Muscle of leg (tissue), 11 donors: Measurements from ENCODE around the gene ETFA. TPM values are rescaled to one million over a fixed set of nuclear protein-coding genes. Genes with fewer than 3 reads are reported as not detected.

ENCODE experiments used
- DNase-seq: peaks from one replicate; pipeline ENCODE4 v3.0.0; 2013
- H3K27ac ChIP-seq: one replicate; pipeline ENCODE4 v1.5.1; 2013; ENCODE audit warnings: mild to moderate bottlenecking, low read length, control low read depth
- H3K27me3 ChIP-seq: one replicate; pipeline ENCODE4 v1.6.1; 2013; ENCODE audit warnings: low read length; ENCODE audit not compliant: control insufficient read depth, insufficient read depth
- H3K36me3 ChIP-seq: one replicate; pipeline ENCODE4 v1.6.1; 2013; ENCODE audit warnings: low read length; ENCODE audit not compliant: control insufficient read depth, insufficient read depth
- H3K4me1 ChIP-seq: one replicate; pipeline ENCODE4 v1.6.1; 2013; ENCODE audit warnings: low read length; ENCODE audit not compliant: control insufficient read depth, insufficient read depth
- H3K4me3 ChIP-seq: one replicate; pipeline ENCODE4 v1.5.1; 2013; ENCODE audit warnings: low read length, control low read depth
- H3K9me3 ChIP-seq: replicated peaks from 2 replicates; pipeline ENCODE4 v1.6.1; 2013; ENCODE audit warnings: low read depth, low read length; ENCODE audit not compliant: control insufficient read depth
- WGBS: methylation state at CpG from one replicate; pipeline ENCODE4 v1.1.5; 2013; ENCODE audit warnings: missing lambda C conversion rate; ENCODE audit not compliant: insufficient coverage; 5-methylcytosine and 5-hydroxymethylcytosine counted together
- polyA plus RNA-seq, 8 donors: library from polyadenylated mRNA; unstranded; fragments of 120-200 nt; gene quantifications; one replicate each; pipeline versions ENCODE4 v1.2.1 to v1.2.3, GENCODE V29; 2013; ENCODE audit warnings: inconsistent platforms in 1 of 8, low replicate concordance in 1 of 8; ENCODE audit not compliant: insufficient read length in 8 of 8, insufficient read depth in 1 of 8
- total RNA-seq: library from RNA; stranded (reverse); fragments of 120-200 nt; gene quantifications from one replicate; pipeline ENCODE4 v1.2.4, GENCODE V29; 2013

ETFA gene
- total and polyA plus RNA-seq, 9 donors: 112 to 141 (median 119) TPM

GRCh38 chr15:76335307-76336253, 24.3 kb upstream of the ETFA start:
- H3K27ac ChIP-seq: no peak overlapping the region

GRCh38 chr15:76334438-76335306, 23.4 kb upstream of the ETFA start:
- Histone ChIP-seq H3K4me1 (peaks cover 37% of the 10 kb centered on the region), H3K27ac (no peak overlapping the region), H3K27me3 (peaks cover 86% of the 10 kb centered on the region), H3K36me3 (no peaks in the 10 kb centered on the region), H3K4me3 (no peak overlapping the region), H3K9me3 (no peaks in the 10 kb centered on the region)
- DNase-seq: no peak
- 8% methylated on average over 32 of the region's 44 CpGs for WGBS

More at GRCh38 chr15:76335307-76336253, 24.3 kb upstream of the ETFA start:
- Histone ChIP-seq H3K27me3 (peaks cover 88% of the 10 kb centered on the region), H3K4me3 (no peak overlapping the region), H3K4me1 (peaks cover 46% of the 10 kb centered on the region), H3K9me3 (no peaks in the 10 kb centered on the region), H3K36me3 (no peaks in the 10 kb centered on the region)
- WGBS: 3% methylated on average over 18 of the region's 39 CpGs
- DNase-seq: no peak

- Histone ChIP-seq H3K36me3 (no peaks in the 10 kb centered on the region), H3K27me3 (peaks cover 86% of the 10 kb centered on the region), H3K4me1 (peaks cover 34% of the 10 kb centered on the region), H3K27ac (no peak overlapping the region), H3K4me3 (no peak overlapping the region), H3K9me3 (no peaks in the 10 kb centered on the region)
- no peak for DNase-seq
- WGBS: 30% methylated on average over 6 of the region's 9 CpGs
Observed at GRCh38 chr15:76333720-76334437, 22.6 kb upstream of the ETFA start.

GRCh38 chr15:76333309-76333708, 22.0 kb upstream of the ETFA start:
- 82% methylated on average over 1 of the region's 1 CpG for WGBS
- Histone ChIP-seq H3K4me1 (peaks cover 32% of the 10 kb centered on the region), H3K9me3 (no peaks in the 10 kb centered on the region), H3K27me3 (peaks cover 80% of the 10 kb centered on the region), H3K4me3 (no peak overlapping the region), H3K27ac (no peak overlapping the region), H3K36me3 (no peaks in the 10 kb centered on the region)
- no peak for DNase-seq

GRCh38 chr15:76332796-76333195, 21.5 kb upstream of the ETFA start:
- peaks cover 28% of the 10 kb centered on the region for H3K4me1 ChIP-seq
- 88% methylated on average over 1 of the region's 1 CpG for WGBS
- peaks cover 78% of the 10 kb centered on the region for H3K27me3 ChIP-seq
- no peaks in the 10 kb centered on the region for H3K36me3 ChIP-seq
- DNase-seq: no peak
- no peak overlapping the region for H3K27ac ChIP-seq
- H3K4me3 ChIP-seq: no peak overlapping the region
- no peaks in the 10 kb centered on the region for H3K9me3 ChIP-seq

- H3K27ac ChIP-seq: no peak overlapping the region
- peaks cover 68% of the 10 kb centered on the region for H3K27me3 ChIP-seq
- WGBS: 63% methylated on average over 3 of the region's 7 CpGs
Observed at GRCh38 chr15:76330080-76330680, 18.9 kb upstream of the ETFA start.

GRCh38 chr15:76328958-76329357, 17.7 kb upstream of the ETFA start:
- H3K36me3 ChIP-seq: no peaks in the 10 kb centered on the region
- no peaks in the 10 kb centered on the region for H3K4me1 ChIP-seq
- 67% methylated on average over 3 of the region's 4 CpGs for WGBS
- no peak overlapping the region for H3K27ac ChIP-seq
- peaks cover 63% of the 10 kb centered on the region for H3K27me3 ChIP-seq
- H3K9me3 ChIP-seq: no peaks in the 10 kb centered on the region
- no peak overlapping the region for H3K4me3 ChIP-seq
- DNase-seq: no peak

More at GRCh38 chr15:76330080-76330680, 18.9 kb upstream of the ETFA start:
- DNase-seq: no peak
- Histone ChIP-seq H3K4me1 (peaks cover 4% of the 10 kb centered on the region), H3K36me3 (no peaks in the 10 kb centered on the region), H3K9me3 (no peaks in the 10 kb centered on the region), H3K4me3 (no peak overlapping the region)

GRCh38 chr15:76328106-76328696, 16.9 kb upstream of the ETFA start:
- no peaks in the 10 kb centered on the region for H3K4me1 ChIP-seq
- H3K36me3 ChIP-seq: no peaks in the 10 kb centered on the region
- H3K27ac ChIP-seq: no peak overlapping the region
- no peak overlapping the region for H3K4me3 ChIP-seq
- H3K27me3 ChIP-seq: peaks cover 60% of the 10 kb centered on the region
- no peak for DNase-seq
- H3K9me3 ChIP-seq: no peaks in the 10 kb centered on the region
- WGBS: 75% methylated on average over 2 of the region's 8 CpGs
